GM21825 (cell line): ENCODE results near the gene FOXK1.

Experiments used
- ATAC-seq: cut with Tn5 transposase; IDR thresholded peaks from one replicate; pipeline ENCODE4 v1.9.1; 2021; ENCODE audit warnings: mild to moderate bottlenecking, moderate library complexity; ENCODE audit not compliant: unreplicated experiment

Gene FOXK1

GRCh38 chr7:4694305-4694704 lies 12.2 kb downstream of the FOXK1 start:
- ATAC-seq = no peak

- no peak for ATAC-seq
These were observed 16.7 kb downstream of the FOXK1 start for GRCh38 chr7:4698707-4699275.

GRCh38 chr7:4699841-4700240 lies 17.7 kb downstream of the FOXK1 start:
- ATAC-seq = no peak

- no peak for ATAC-seq
These were observed 18.6 kb downstream of the FOXK1 start for GRCh38 chr7:4700577-4701235.

GRCh38 chr7:4702961-4703512 lies 20.9 kb downstream of the FOXK1 start:
- no peak for ATAC-seq

GRCh38 chr7:4703532-4703931 lies 21.4 kb downstream of the FOXK1 start:
- no peak for ATAC-seq

GRCh38 chr7:4706384-4707216 lies 24.5 kb downstream of the FOXK1 start:
- no peak for ATAC-seq

GRCh38 chr7:4707217-4707741 lies 25.2 kb downstream of the FOXK1 start:
- ATAC-seq = no peak

- no peak for ATAC-seq
These were observed 25.9 kb downstream of the FOXK1 start for GRCh38 chr7:4707980-4708411.

GRCh38 chr7:4709187-4709586 lies 27.1 kb downstream of the FOXK1 start:
- ATAC-seq = no peak

GRCh38 chr7:4711093-4711492 lies 29.0 kb downstream of the FOXK1 start:
- ATAC-seq = no peak

- ATAC-seq = no peak
These were observed 29.5 kb downstream of the FOXK1 start for GRCh38 chr7:4711634-4712033.

- peak; percentile 38 for ATAC-seq
These were observed 30.4 kb downstream of the FOXK1 start for GRCh38 chr7:4712281-4713182.

GRCh38 chr7:4713183-4713784 lies 31.2 kb downstream of the FOXK1 start:
- peak; percentile 46 for ATAC-seq

- ATAC-seq = no peak
These were observed 32.1 kb downstream of the FOXK1 start for GRCh38 chr7:4714161-4714700.

GRCh38 chr7:4714767-4715409 lies 32.8 kb downstream of the FOXK1 start:
- no peak for ATAC-seq

- ATAC-seq = no peak
These were observed 33.3 kb downstream of the FOXK1 start for GRCh38 chr7:4715410-4715776.

- ATAC-seq = no peak
These were observed 35.1 kb downstream of the FOXK1 start for GRCh38 chr7:4716946-4717795.
